AG04450 (cell line): ENCODE data around the gene DUSP3. TPM values are rescaled to one million over a fixed set of nuclear protein-coding genes. Genes with fewer than 3 reads are reported as not detected.

ENCODE experiments used
- CTCF ChIA-PET: fragments of 300-600, 350-600 bp; formaldehyde crosslinking; extraction: SDS; loops from one replicate; lab custom pipeline; 2022; ENCODE audit warnings: antibody characterized with exemption, inconsistent platforms; lab: Charles Lee
- POLR2A ChIA-PET: fragments of 350-600 bp; formaldehyde crosslinking; extraction: SDS; loops from one replicate; lab custom pipeline; 2021; ENCODE audit warnings: antibody characterized with exemption, inconsistent platforms; lab: Yijun Ruan, JAX
- DNase-seq: peaks from one replicate; pipeline ENCODE4 v3.0.0-alpha.2; 2011; ENCODE audit warnings: low read depth, low spot score
- H3K27ac ChIP-seq: one replicate; pipeline ENCODE4 v1.5.1; 2012; ENCODE audit warnings: low read depth, low read length, control low read depth
- H3K27me3 ChIP-seq: one replicate; pipeline ENCODE4 v1.6.0; 2012; ENCODE audit warnings: low read length; ENCODE audit not compliant: control insufficient read depth, insufficient read depth
- H3K4me3 ChIP-seq: 2 replicates; pipeline ENCODE4 v1.5.1; 2011; ENCODE audit warnings: mild to moderate bottlenecking, low read depth, low read length, control low read depth
- H3K9me3 ChIP-seq: 2 replicates; pipeline ENCODE4 v1.5.1; 2012; ENCODE audit warnings: low read length; ENCODE audit not compliant: control insufficient read depth, insufficient read depth
- polyA plus RNA-seq: library from polyadenylated mRNA; depleted of rRNA; stranded (reverse); fragments of >200 nt; gene quantifications from 2 replicates; pipeline ENCODE4 v1.2.3, GENCODE V29; 2011; rRNA removed
- TF ChIP-seq, protein P1 (sequence below): IDR thresholded peaks from 2 replicates; pipeline ENCODE4 v1.5.1; 2011; ENCODE audit warnings: low read depth, low read length, control low read depth, inconsistent platforms

DUSP3 gene
- polyA plus RNA-seq, 1 experiment: 45.9 TPM

DNA sequence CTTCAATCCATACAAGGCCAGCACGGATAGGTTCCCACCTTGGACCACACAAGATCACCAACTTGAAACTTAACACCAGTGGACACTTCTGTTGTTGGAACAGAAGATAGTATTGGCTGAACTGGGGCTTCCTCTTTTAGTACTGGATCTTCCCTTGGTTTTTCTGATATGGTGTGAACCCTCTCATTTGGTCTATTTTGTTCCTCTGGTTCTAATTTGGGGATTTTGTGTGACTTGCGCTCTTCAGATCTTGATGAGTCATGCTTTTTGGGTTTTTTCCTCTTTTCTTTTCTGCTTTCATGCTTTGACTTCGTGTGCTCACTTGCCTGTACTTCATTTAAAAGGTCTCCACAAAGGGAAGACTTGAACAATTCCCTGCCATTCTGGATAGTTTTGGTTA lies 59.2 kb downstream of the DUSP3 start:
- no peak overlapping the region for H3K27ac ChIP-seq
- ChIA-PET POLR2A (no interaction called here), CTCF (no interaction called here)
- TF ChIP-seq, protein P1, sequence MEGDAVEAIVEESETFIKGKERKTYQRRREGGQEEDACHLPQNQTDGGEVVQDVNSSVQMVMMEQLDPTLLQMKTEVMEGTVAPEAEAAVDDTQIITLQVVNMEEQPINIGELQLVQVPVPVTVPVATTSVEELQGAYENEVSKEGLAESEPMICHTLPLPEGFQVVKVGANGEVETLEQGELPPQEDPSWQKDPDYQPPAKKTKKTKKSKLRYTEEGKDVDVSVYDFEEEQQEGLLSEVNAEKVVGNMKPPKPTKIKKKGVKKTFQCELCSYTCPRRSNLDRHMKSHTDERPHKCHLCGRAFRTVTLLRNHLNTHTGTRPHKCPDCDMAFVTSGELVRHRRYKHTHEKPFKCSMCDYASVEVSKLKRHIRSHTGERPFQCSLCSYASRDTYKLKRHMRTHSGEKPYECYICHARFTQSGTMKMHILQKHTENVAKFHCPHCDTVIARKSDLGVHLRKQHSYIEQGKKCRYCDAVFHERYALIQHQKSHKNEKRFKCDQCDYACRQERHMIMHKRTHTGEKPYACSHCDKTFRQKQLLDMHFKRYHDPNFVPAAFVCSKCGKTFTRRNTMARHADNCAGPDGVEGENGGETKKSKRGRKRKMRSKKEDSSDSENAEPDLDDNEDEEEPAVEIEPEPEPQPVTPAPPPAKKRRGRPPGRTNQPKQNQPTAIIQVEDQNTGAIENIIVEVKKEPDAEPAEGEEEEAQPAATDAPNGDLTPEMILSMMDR: no peak
- DNase-seq: no peak
- no peaks in the 10 kb centered on the region; the same call in 1 of the 2 replicates for H3K9me3 ChIP-seq
- no peaks in the 10 kb centered on the region for H3K27me3 ChIP-seq
- H3K4me3 ChIP-seq: no peak overlapping the region

DNA sequence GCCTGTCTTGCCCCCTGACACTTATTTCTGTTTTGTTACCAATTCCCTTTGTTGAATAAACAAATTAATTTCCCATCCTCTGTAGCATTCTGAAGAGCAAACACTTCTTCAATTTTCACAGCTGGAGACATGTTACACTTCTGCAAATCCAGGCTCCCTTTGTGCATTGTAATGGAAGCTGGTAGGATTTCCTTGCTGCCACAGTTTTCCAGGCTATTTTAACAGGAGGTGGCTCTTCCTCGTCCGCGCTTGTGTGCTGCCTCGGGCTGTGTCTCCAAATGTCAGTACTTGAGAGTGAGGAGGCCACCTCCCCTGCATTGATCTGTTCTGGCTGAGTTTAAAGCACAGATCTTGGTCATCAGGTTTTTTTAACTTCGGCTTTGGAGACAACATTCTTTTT lies 60.2 kb downstream of the DUSP3 start:
- TF ChIP-seq, protein P1: no peak
- ChIA-PET CTCF (interaction anchor here (0.5 to 1.1 kb wide), 3 partner anchors 9 to 235 kb away, joined by 3 read pairs; partner anchors contain the start of gene DHX8), POLR2A (no interaction called here)
- no peak for DNase-seq
- Histone ChIP-seq H3K27ac (no peak overlapping the region), H3K27me3 (no peaks in the 10 kb centered on the region), H3K9me3 (no peaks in the 10 kb centered on the region; the same call in 1 of the 2 replicates), H3K4me3 (no peak overlapping the region)

DNA sequence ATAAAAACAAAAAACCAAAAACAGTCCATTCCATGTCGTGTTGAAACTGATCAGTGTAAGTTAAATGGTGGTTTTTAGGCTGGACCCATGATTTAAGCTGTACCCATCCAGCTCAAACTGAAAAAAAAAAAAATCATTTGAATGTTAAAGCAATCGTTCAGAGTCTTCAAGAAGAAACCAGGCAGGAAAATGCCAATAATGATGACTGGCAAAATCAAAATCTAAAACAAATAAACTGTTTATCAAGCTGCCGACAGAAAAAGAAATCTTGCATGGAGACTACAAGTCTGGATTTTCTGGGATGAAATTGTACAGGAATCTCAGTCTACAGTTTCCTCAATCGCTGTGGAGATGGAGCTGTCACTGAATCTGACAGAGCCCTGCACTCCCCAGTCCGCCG lies 60.9 kb downstream of the DUSP3 start:
- H3K27ac ChIP-seq: no peak overlapping the region
- POLR2A ChIA-PET: interaction anchor here (0.6 kb wide), 1 partner anchor 189 kb away, joined by 3 read pairs; no protein-coding TSS in a partner anchor
- CTCF ChIA-PET: interaction anchor here (0.5 to 1.1 kb wide), 3 partner anchors 10 to 234 kb away, joined by 3 read pairs; partner anchors contain the start of gene DHX8
- TF ChIP-seq, protein P1: no peak
- no peak for DNase-seq
- H3K4me3 ChIP-seq: no peak overlapping the region
- no peaks in the 10 kb centered on the region for H3K27me3 ChIP-seq
- no peaks in the 10 kb centered on the region; the same call in 1 of the 2 replicates for H3K9me3 ChIP-seq

Other genes starting within 250 kb of the DUSP3 start
- 6.7 and 8.0 TPM in 2 replicates for gene ETV4, start 232.6 kb downstream of the DUSP3 start, polyA plus RNA-seq
- 0.05 and 0.07 TPM in 2 replicates for gene MEOX1, start 117.1 kb downstream of the DUSP3 start, polyA plus RNA-seq
- gene SOST, start 20.2 kb downstream of the DUSP3 start, polyA plus RNA-seq: not detected in 2 replicates
- gene CFAP97D1, start 1.5 kb upstream of the DUSP3 start, polyA plus RNA-seq: 0.02 TPM in 1 of 2 replicates, not detected in the other
- gene MPP3, start 54.2 kb upstream of the DUSP3 start, polyA plus RNA-seq: 4.5 and 4.7 TPM in 2 replicates
- gene CD300LG, start 68.2 kb upstream of the DUSP3 start, polyA plus RNA-seq: not detected in 2 replicates
- 2.4 and 2.5 TPM in 2 replicates for gene MPP2, start 128.6 kb upstream of the DUSP3 start, polyA plus RNA-seq
- gene PPY, start 163.5 kb upstream of the DUSP3 start, polyA plus RNA-seq: not detected in 2 replicates
- gene PYY, start 175.0 kb upstream of the DUSP3 start, polyA plus RNA-seq: not detected in 2 replicates
- 0.93 and 1.1 TPM in 2 replicates for gene NAGS, start 225.6 kb upstream of the DUSP3 start, polyA plus RNA-seq
- 31.3 and 35.5 TPM in 2 replicates for gene TMEM101, start 236.0 kb upstream of the DUSP3 start, polyA plus RNA-seq